PC-3 (cell line): ENCODE data around the gene PLPP3. TPM values are rescaled to one million over a fixed set of nuclear protein-coding genes. Genes with fewer than 3 reads are reported as not detected.

ENCODE experiments used
- ATAC-seq: fragments of 200-7000 bp; cut with Tn5 transposase; 2 replicates; pipeline ENCODE4 v1.9.1; 2020; ENCODE audit warnings: mild to moderate bottlenecking, moderate library complexity
- BruUV-seq: library from RNA; stranded (reverse); fragments of 400-500 nt; replicated peaks from 2 replicates; lab custom pipeline; 2021; lab: Mats Ljungman, UMichigan
- CTCF ChIA-PET: fragments of 300-600 bp; sonication (Branson Sonifier 250); formaldehyde crosslinking; loops from one replicate; lab custom pipeline; 2022; ENCODE audit warnings: antibody characterized with exemption; lab: Charles Lee
- POLR2A ChIA-PET: fragments of 300-600 bp; sonication (Branson Sonifier 250); formaldehyde crosslinking; loops from one replicate; lab custom pipeline; 2022; ENCODE audit warnings: antibody characterized with exemption; ENCODE audit not compliant: unreplicated experiment; lab: Charles Lee
- DNase-seq: peaks from one replicate; pipeline ENCODE4 v3.0.0-alpha.2; 2015
- H2AFZ ChIP-seq: fragments of 300-600 bp; sonication (generic); 2 replicates; pipeline ENCODE4 v1.6.0; 2016; ENCODE audit warnings: antibody characterized with exemption, low read length
- H3F3A ChIP-seq: fragments of 300-600 bp; sonication (generic); one replicate; pipeline ENCODE4 v1.6.0; 2017; ENCODE audit warnings: antibody characterized with exemption, low read length, control low read depth, mild to moderate bottlenecking; ENCODE audit not compliant: unreplicated experiment
- H3K27ac ChIP-seq: fragments of 300-600 bp; sonication (generic); 2 replicates; pipeline ENCODE4 v1.5.1; 2016; ENCODE audit warnings: mild to moderate bottlenecking, low read length
- H3K27me3 ChIP-seq: fragments of 300-600 bp; sonication (generic); 2 replicates; pipeline ENCODE4 v1.6.1; 2016; ENCODE audit warnings: low read length, mixed read lengths
- H3K36me3 ChIP-seq: fragments of 300-600 bp; sonication (generic); 2 replicates; pipeline ENCODE4 v1.6.1; 2016; ENCODE audit warnings: low read depth, mixed run types, low read length, mixed read lengths
- H3K4me1 ChIP-seq: fragments of 300-600 bp; sonication (generic); 2 replicates; pipeline ENCODE4 v1.5.1; 2016; ENCODE audit warnings: low read length; ENCODE audit not compliant: insufficient read depth
- H3K4me2 ChIP-seq: fragments of 300-600 bp; sonication (generic); 2 replicates; pipeline ENCODE4 v1.6.0; 2016; ENCODE audit warnings: low read length
- H3K4me3 ChIP-seq: fragments of 300-600 bp; sonication (generic); 2 replicates; pipeline ENCODE4 v1.5.1; 2016; ENCODE audit warnings: mild to moderate bottlenecking, low read length, mixed read lengths
- H3K79me2 ChIP-seq: fragments of 300-600 bp; sonication (generic); 2 replicates; pipeline ENCODE4 v1.6.1; 2017; ENCODE audit warnings: low read length, mixed read lengths
- H3K9ac ChIP-seq: fragments of 300-600 bp; sonication (generic); 2 replicates; pipeline ENCODE4 v1.6.0; 2016; ENCODE audit warnings: mild to moderate bottlenecking, low read length
- H3K9me2 ChIP-seq: fragments of 300-600 bp; sonication (generic); replicated peaks from 2 replicates; pipeline ENCODE4 v1.6.1; 2016; ENCODE audit warnings: mixed run types, low read length, mixed read lengths
- H3K9me3 ChIP-seq: fragments of 300-600 bp; sonication (generic); 2 replicates; pipeline ENCODE4 v1.6.1; 2016; ENCODE audit warnings: low read length, mixed read lengths
- H4K20me1 ChIP-seq: fragments of 300-600 bp; sonication (generic); 2 replicates; pipeline ENCODE4 v1.6.1; 2016; ENCODE audit warnings: low read length, mixed read lengths
- EZH2 ChIP-seq: fragments of 300-600 bp; sonication (generic); IDR thresholded peaks from one replicate; pipeline ENCODE4 v1.6.1; 2017; ENCODE audit warnings: antibody characterized with exemption, mild to moderate bottlenecking, low read length; ENCODE audit not compliant: unreplicated experiment
- EZH2phosphoT487 ChIP-seq: fragments of 300-600 bp; sonication (generic); IDR thresholded peaks from 2 replicates; pipeline ENCODE4 v1.6.1; 2018; ENCODE audit warnings: mild to moderate bottlenecking, antibody characterized with exemption, low read length, borderline replicate concordance
- intact Hi-C: fragments of 100-400 bp; cut with micrococcal nuclease; formaldehyde crosslinking; loops from 2 replicates; pipeline ENCODE4 v1.9.0; 2023
- total RNA-seq: library from RNA; depleted of rRNA; stranded (reverse); fragments of >200 nt; gene quantifications from 2 replicates; pipeline ENCODE4 v1.2.3, GENCODE V29; 2014
- TF ChIP-seq, protein P1 (sequence below): fragments of 300-600 bp; sonication (generic); conservative IDR thresholded peaks from 2 replicates; pipeline ENCODE4 v1.5.1; 2017; ENCODE audit warnings: antibody characterized with exemption, low read depth, mild to moderate bottlenecking, low read length

Gene PLPP3
- total RNA-seq, 1 experiment from 2014 or later = 41.0 TPM

DNA sequence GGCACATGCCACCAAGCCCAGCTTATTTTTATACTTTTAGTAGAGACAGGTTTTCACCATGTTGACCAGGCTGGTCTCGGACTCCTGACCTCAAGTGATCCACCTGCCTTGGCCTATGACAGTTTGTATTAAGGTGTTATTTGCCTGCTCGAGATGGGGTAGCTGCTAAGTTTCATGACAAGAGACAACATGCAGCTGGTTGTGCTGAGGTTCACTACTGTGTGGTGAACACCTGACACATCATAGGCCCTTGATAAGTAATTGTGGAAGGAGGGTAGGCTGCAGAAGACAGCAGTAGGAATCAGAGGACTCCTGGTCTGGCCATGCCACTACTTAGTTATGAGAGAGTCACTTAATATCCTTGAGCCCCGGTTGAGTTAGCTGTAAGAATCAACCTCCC lies 46.2 kb downstream of the PLPP3 start:
- Histone ChIP-seq H3K9ac (no peak overlapping the region), H3K4me3 (no peak overlapping the region), H3K4me2 (peak overlapping the region; percentile 29), H2AFZ (no peak overlapping the region), H3K27ac (peak overlapping the region; percentile 27), H3K27me3 (no peaks in the 10 kb centered on the region), H3K9me3 (no peaks in the 10 kb centered on the region), H3K36me3 (peaks cover 32% of the 10 kb centered on the region), H3F3A (no peaks in the 10 kb centered on the region), H3K79me2 (peaks cover 23% of the 10 kb centered on the region), H3K9me2 (no peaks in the 10 kb centered on the region), H3K4me1 (peaks cover 15% of the 10 kb centered on the region), H4K20me1 (no peaks in the 10 kb centered on the region)
- BruUV-seq = no TSS peak
- no peak for DNase-seq
- TF ChIP-seq, protein P1, sequence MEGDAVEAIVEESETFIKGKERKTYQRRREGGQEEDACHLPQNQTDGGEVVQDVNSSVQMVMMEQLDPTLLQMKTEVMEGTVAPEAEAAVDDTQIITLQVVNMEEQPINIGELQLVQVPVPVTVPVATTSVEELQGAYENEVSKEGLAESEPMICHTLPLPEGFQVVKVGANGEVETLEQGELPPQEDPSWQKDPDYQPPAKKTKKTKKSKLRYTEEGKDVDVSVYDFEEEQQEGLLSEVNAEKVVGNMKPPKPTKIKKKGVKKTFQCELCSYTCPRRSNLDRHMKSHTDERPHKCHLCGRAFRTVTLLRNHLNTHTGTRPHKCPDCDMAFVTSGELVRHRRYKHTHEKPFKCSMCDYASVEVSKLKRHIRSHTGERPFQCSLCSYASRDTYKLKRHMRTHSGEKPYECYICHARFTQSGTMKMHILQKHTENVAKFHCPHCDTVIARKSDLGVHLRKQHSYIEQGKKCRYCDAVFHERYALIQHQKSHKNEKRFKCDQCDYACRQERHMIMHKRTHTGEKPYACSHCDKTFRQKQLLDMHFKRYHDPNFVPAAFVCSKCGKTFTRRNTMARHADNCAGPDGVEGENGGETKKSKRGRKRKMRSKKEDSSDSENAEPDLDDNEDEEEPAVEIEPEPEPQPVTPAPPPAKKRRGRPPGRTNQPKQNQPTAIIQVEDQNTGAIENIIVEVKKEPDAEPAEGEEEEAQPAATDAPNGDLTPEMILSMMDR = no peak
- TF ChIP-seq EZH2 = no peak
- intact Hi-C loops = no loop called here
- ATAC-seq = no peak
- CTCF ChIA-PET = no interaction called here
- POLR2A ChIA-PET = no interaction called here

DNA sequence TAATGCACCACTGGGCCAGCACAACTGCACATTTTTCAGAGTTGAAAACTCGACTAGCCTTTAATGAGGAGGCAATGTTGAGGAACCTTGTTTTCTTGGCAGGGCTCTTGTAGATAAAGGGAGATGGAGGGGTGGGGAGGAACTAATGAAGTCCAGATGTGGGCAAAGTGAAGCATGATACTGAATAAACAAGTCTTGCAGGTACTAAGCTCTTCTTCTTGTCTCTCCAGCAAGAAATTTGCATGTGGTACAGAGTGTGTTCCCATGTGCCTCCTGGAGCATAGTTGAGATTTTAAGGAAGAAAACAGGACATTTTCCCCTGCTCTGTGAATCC lies 47.0 kb downstream of the PLPP3 start:
- Histone ChIP-seq H3K79me2 (peaks cover 14% of the 10 kb centered on the region), H3K9me3 (no peaks in the 10 kb centered on the region), H3K4me2 (no peak overlapping the region), H3K36me3 (peaks cover 32% of the 10 kb centered on the region), H2AFZ (no peak overlapping the region), H3K27me3 (no peaks in the 10 kb centered on the region), H3K27ac (no peak overlapping the region), H3K4me3 (no peak overlapping the region), H4K20me1 (no peaks in the 10 kb centered on the region), H3K9me2 (no peaks in the 10 kb centered on the region), H3K4me1 (peaks cover 24% of the 10 kb centered on the region), H3K9ac (no peak overlapping the region), H3F3A (no peaks in the 10 kb centered on the region)
- CTCF ChIA-PET = no interaction called here
- ATAC-seq (no peak), DNase-seq (no peak)
- BruUV-seq = no TSS peak
- POLR2A ChIA-PET = no interaction called here
- TF ChIP-seq EZH2phosphoT487 = no peak
- TF ChIP-seq, protein P1 = no peak
- no peak for TF ChIP-seq EZH2
- intact Hi-C loops = no loop called here

DNA sequence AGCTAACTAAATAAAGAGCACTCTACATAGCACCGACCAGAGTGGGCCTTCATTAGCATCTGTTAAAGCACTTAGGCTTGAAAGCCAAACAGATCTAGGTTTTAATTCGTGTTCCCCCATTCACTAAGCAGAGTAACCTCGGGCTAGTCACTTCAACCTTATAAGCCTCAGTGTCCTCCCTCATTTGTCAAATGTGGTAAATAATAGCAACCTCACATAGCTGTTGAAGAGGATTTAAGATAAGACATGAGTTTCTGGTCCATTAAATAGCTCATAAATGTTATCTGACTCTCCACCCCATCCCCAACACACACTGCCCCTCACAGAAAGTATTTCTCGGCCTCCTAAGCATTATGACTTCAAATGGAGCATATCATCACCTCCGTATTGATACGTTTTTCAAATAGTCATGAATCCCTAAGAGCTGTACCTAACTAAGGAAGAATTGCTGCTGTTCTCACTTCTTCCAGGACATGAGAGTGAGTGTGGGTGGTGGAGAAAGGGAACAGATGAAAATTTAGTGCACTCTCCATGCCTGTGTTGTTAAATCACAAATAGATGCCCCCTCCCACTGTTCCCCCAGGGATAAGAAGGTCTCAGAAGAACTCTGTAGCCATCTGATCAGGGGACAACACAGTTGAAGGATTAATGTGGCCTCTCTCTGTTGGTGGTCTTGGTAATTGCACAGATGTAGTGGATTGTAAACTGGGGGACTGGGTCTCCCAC lies 47.6 kb downstream of the PLPP3 start:
- H3K4me1 ChIP-seq = peaks cover 30% of the 10 kb centered on the region
- no peak overlapping the region for H3K27ac ChIP-seq
- no TSS peak for BruUV-seq
- H3F3A ChIP-seq = no peaks in the 10 kb centered on the region
- no peak overlapping the region for H3K4me3 ChIP-seq
- CTCF ChIA-PET = no interaction called here
- TF ChIP-seq EZH2phosphoT487 = no peak
- no peak for TF ChIP-seq EZH2
- TF ChIP-seq, protein P1 = no peak
- no peaks in the 10 kb centered on the region for H3K9me3 ChIP-seq
- H4K20me1 ChIP-seq = no peaks in the 10 kb centered on the region; the same call in 1 of the 2 replicates
- peaks cover 32% of the 10 kb centered on the region for H3K36me3 ChIP-seq
- no peak for ATAC-seq
- DNase-seq = no peak
- no peak overlapping the region for H3K9ac ChIP-seq
- H3K9me2 ChIP-seq = no peaks in the 10 kb centered on the region
- H2AFZ ChIP-seq = no peak overlapping the region
- POLR2A ChIA-PET = no interaction called here
- no peak overlapping the region for H3K4me2 ChIP-seq
- peaks cover 14% of the 10 kb centered on the region for H3K79me2 ChIP-seq
- H3K27me3 ChIP-seq = no peaks in the 10 kb centered on the region
- intact Hi-C loops = no loop called here
